Measurements from ENCODE around the gene PRKN. TPM values are rescaled to one million over a fixed set of nuclear protein-coding genes. Genes with fewer than 3 reads are reported as not detected.
"Not testable (repeated sequence)": the region's sequence is repeated elsewhere in the genome, so short reads cannot be mapped to it uniquely, and the experiment has no call there.

PRKN gene
- total RNA-seq, 1 donor from 2014 or later, result 0.79 TPM

- Histone ChIP-seq H3K4me3 (ENCODE audit: low read depth, low read length) (no peak overlapping the region), H3K36me3 (ENCODE audit: control insufficient read depth, insufficient read depth, low read length) (no peaks in the 10 kb centered on the region), H3K27me3 (ENCODE audit: control insufficient read depth, insufficient read depth, low read length) (no peaks in the 10 kb centered on the region)
- no peak for TF ChIP-seq CTCF (IDR thresholded peaks at IDR 0.05; ENCODE audit: insufficient read depth, low read length, severe bottlenecking)
- FAIRE-seq (no peak), DNase-seq (ENCODE audit: low read depth) (no peak)
Measured at GRCh38 chr6:162533009-162533400, 194.6 kb downstream of the PRKN start.

GRCh38 chr6:162532283-162533008, 195.1 kb downstream of the PRKN start:
- DNase-seq (ENCODE audit: low read depth) (no peak), FAIRE-seq (no peak)
- H3K36me3 ChIP-seq (ENCODE audit: control insufficient read depth, insufficient read depth, low read length), result no peaks in the 10 kb centered on the region
- no peak overlapping the region for H3K4me3 ChIP-seq (ENCODE audit: low read depth, low read length)
- no peaks in the 10 kb centered on the region for H3K27me3 ChIP-seq (ENCODE audit: control insufficient read depth, insufficient read depth, low read length)
- TF ChIP-seq CTCF (IDR thresholded peaks at IDR 0.05; ENCODE audit: insufficient read depth, low read length, severe bottlenecking), result no peak

- FAIRE-seq; H3K27me3 ChIP-seq (ENCODE audit: control insufficient read depth, insufficient read depth, low read length); H3K36me3 ChIP-seq (ENCODE audit: control insufficient read depth, insufficient read depth, low read length); DNase-seq (ENCODE audit: low read depth); H3K4me3 ChIP-seq (ENCODE audit: low read depth, low read length): not testable (repeated sequence)
Measured at GRCh38 chr6:162531391-162531790, 196.2 kb downstream of the PRKN start.

- H3K27me3 ChIP-seq (ENCODE audit: control insufficient read depth, insufficient read depth, low read length), result no peaks in the 10 kb centered on the region
- FAIRE-seq (no peak), DNase-seq (ENCODE audit: low read depth) (no peak)
- no peak for TF ChIP-seq CTCF (IDR thresholded peaks at IDR 0.05; ENCODE audit: insufficient read depth, low read length, severe bottlenecking)
- H3K36me3 ChIP-seq (ENCODE audit: control insufficient read depth, insufficient read depth, low read length), result no peaks in the 10 kb centered on the region
- no peak overlapping the region for H3K4me3 ChIP-seq (ENCODE audit: low read depth, low read length)
Measured at GRCh38 chr6:162528538-162528937, 199.0 kb downstream of the PRKN start.

GRCh38 chr6:162526960-162527359, 200.6 kb downstream of the PRKN start:
- DNase-seq (ENCODE audit: low read depth) (no peak), FAIRE-seq (no peak)
- Histone ChIP-seq H3K36me3 (ENCODE audit: control insufficient read depth, insufficient read depth, low read length) (no peaks in the 10 kb centered on the region), H3K27me3 (ENCODE audit: control insufficient read depth, insufficient read depth, low read length) (no peaks in the 10 kb centered on the region), H3K4me3 (ENCODE audit: low read depth, low read length) (no peak overlapping the region)
- TF ChIP-seq CTCF (IDR thresholded peaks at IDR 0.05; ENCODE audit: insufficient read depth, low read length, severe bottlenecking), result no peak

GRCh38 chr6:162525181-162525580, 202.4 kb downstream of the PRKN start:
- Histone ChIP-seq H3K27me3 (ENCODE audit: control insufficient read depth, insufficient read depth, low read length) (no peaks in the 10 kb centered on the region), H3K4me3 (ENCODE audit: low read depth, low read length) (no peak overlapping the region), H3K36me3 (ENCODE audit: control insufficient read depth, insufficient read depth, low read length) (no peaks in the 10 kb centered on the region)
- FAIRE-seq (no peak), DNase-seq (ENCODE audit: low read depth) (no peak)
- no peak for TF ChIP-seq CTCF (IDR thresholded peaks at IDR 0.05; ENCODE audit: insufficient read depth, low read length, severe bottlenecking)

Measured in bronchial epithelial cell (primary cell).